H9 (cell line): ENCODE results near the gene NPLOC4. TPM values are rescaled to one million over a fixed set of nuclear protein-coding genes. Genes with fewer than 3 reads are reported as not detected.

Experiments used
- DNase-seq: peaks from one replicate; pipeline ENCODE4 v3.0.0-alpha.2; 2017
- H2AFZ ChIP-seq: one replicate; pipeline ENCODE4 v1.6.1; 2013; ENCODE audit warnings: mild to moderate bottlenecking, low read length, control low read depth, moderate library complexity
- H2AK5ac ChIP-seq: 2 replicates; pipeline ENCODE4 v1.6.1; 2013; ENCODE audit warnings: low read length, control low read depth, mixed read lengths; ENCODE audit not compliant: insufficient read length
- H2BK120ac ChIP-seq: one replicate; pipeline ENCODE4 v1.6.1; 2013; ENCODE audit warnings: low read depth, mild to moderate bottlenecking, low read length, control low read depth, inconsistent platforms; ENCODE audit not compliant: poor library complexity, severe bottlenecking
- H2BK12ac ChIP-seq: 2 replicates; pipeline ENCODE4 v1.6.1; 2013; ENCODE audit warnings: low read length, control low read depth, mixed read lengths, low read depth; ENCODE audit not compliant: insufficient read length
- H2BK15ac ChIP-seq: 2 replicates; pipeline ENCODE4 v1.6.1; 2013; ENCODE audit warnings: low read depth, low read length, control low read depth
- H2BK20ac ChIP-seq: one replicate; pipeline ENCODE4 v1.6.1; 2013; ENCODE audit warnings: low read depth, mild to moderate bottlenecking, low read length, control low read depth, inconsistent platforms; ENCODE audit not compliant: poor library complexity, severe bottlenecking
- H2BK5ac ChIP-seq: 2 replicates; pipeline ENCODE4 v1.6.1; 2013; ENCODE audit warnings: low read length, control low read depth, mixed read lengths; ENCODE audit not compliant: insufficient read length
- H3K14ac ChIP-seq: 2 replicates; pipeline ENCODE4 v1.6.1; 2013; ENCODE audit warnings: low read length, control low read depth; ENCODE audit not compliant: insufficient read depth
- H3K18ac ChIP-seq: 2 replicates; pipeline ENCODE4 v1.6.1; 2013; ENCODE audit warnings: low read depth, mild to moderate bottlenecking, mixed read lengths, low read length, control low read depth; ENCODE audit not compliant: insufficient read length
- H3K23ac ChIP-seq: 2 replicates; pipeline ENCODE4 v1.6.1; 2013; ENCODE audit warnings: low read length, control low read depth, mixed read lengths, low read depth; ENCODE audit not compliant: insufficient read length
- H3K23me2 ChIP-seq: 2 replicates; pipeline ENCODE4 v1.6.1; 2013; ENCODE audit warnings: low read depth, mild to moderate bottlenecking, mixed read lengths, low read length, control low read depth; ENCODE audit not compliant: insufficient read length, poor library complexity, severe bottlenecking
- H3K27ac ChIP-seq: 2 replicates; pipeline ENCODE4 v1.5.1; 2013; ENCODE audit warnings: low read length, control low read depth, mixed read lengths, low read depth; ENCODE audit not compliant: insufficient read length
- H3K27me3 ChIP-seq: 2 replicates; pipeline ENCODE4 v1.6.1; 2013; ENCODE audit warnings: low read length, control low read depth, inconsistent platforms; ENCODE audit not compliant: insufficient read depth
- H3K4ac ChIP-seq: 2 replicates; pipeline ENCODE4 v1.6.1; 2013; ENCODE audit warnings: low read depth, mild to moderate bottlenecking, control low read depth, inconsistent platforms, low read length, moderate library complexity
- H3K4me1 ChIP-seq: 2 replicates; pipeline ENCODE4 v1.6.1; 2013; ENCODE audit warnings: low read length, control low read depth, inconsistent platforms; ENCODE audit not compliant: insufficient read depth
- H3K4me2 ChIP-seq: 2 replicates; pipeline ENCODE4 v1.6.1; 2013; ENCODE audit warnings: low read length, control low read depth, mixed read lengths; ENCODE audit not compliant: insufficient read length, insufficient read depth
- H3K56ac ChIP-seq: 2 replicates; pipeline ENCODE4 v1.6.1; 2013; ENCODE audit warnings: low read depth, mild to moderate bottlenecking, mixed read lengths, low read length, control low read depth; ENCODE audit not compliant: insufficient read length
- H3K79me1 ChIP-seq: 2 replicates; pipeline ENCODE4 v1.6.1; 2013; ENCODE audit warnings: low read depth, mild to moderate bottlenecking, moderate library complexity, low read length, control low read depth, inconsistent platforms; ENCODE audit not compliant: insufficient read depth, poor library complexity, severe bottlenecking
- H3K79me2 ChIP-seq: 2 replicates; pipeline ENCODE4 v1.6.1; 2013; ENCODE audit warnings: low read length, control low read depth, inconsistent platforms; ENCODE audit not compliant: insufficient read depth
- H3K9ac ChIP-seq: 2 replicates; pipeline ENCODE4 v1.6.1; 2013; ENCODE audit warnings: low read length, control low read depth, mixed read lengths; ENCODE audit not compliant: insufficient read length; ENCODE audit errors: extremely low read depth
- H3K9me3 ChIP-seq: one replicate; pipeline ENCODE4 v1.6.1; 2013; ENCODE audit warnings: low read depth, low read length, inconsistent platforms; ENCODE audit not compliant: control insufficient read depth
- H3T11ph ChIP-seq: one replicate; pipeline ENCODE4 v1.6.1; 2013; ENCODE audit warnings: mild to moderate bottlenecking, low read length, control low read depth, inconsistent platforms
- H4K20me1 ChIP-seq: one replicate; pipeline ENCODE4 v1.6.1; 2013; ENCODE audit not compliant: control insufficient read depth, insufficient read length, insufficient read depth
- H4K5ac ChIP-seq: 2 replicates; pipeline ENCODE4 v1.6.1; 2013; ENCODE audit warnings: low read depth, mild to moderate bottlenecking, mixed read lengths, low read length, control low read depth; ENCODE audit not compliant: insufficient read length
- H4K8ac ChIP-seq: replicated peaks from 2 replicates; pipeline ENCODE4 v1.6.1; 2013; ENCODE audit warnings: low read length, control low read depth, mixed read lengths, low read depth; ENCODE audit not compliant: insufficient read length
- H4K91ac ChIP-seq: 2 replicates; pipeline ENCODE4 v1.6.1; 2013; ENCODE audit warnings: low read depth, mild to moderate bottlenecking, moderate library complexity, mixed read lengths, low read length, control low read depth; ENCODE audit not compliant: insufficient read length
- H3K27ac Mint-ChIP-seq, 3 experiments: 2 replicates in 2 of 3; 3 replicates in 1 of 3; pipeline ENCODE4 v1.8.0; 2020 to 2021; ENCODE audit warnings: mixed read lengths in 3 of 3, mild to moderate bottlenecking in 1 of 3, moderate library complexity in 1 of 3
- H3K27me3 Mint-ChIP-seq: 2 replicates; pipeline ENCODE4 v1.8.0; 2021; ENCODE audit warnings: low read depth, mild to moderate bottlenecking, moderate library complexity, mixed read lengths
- H3K36me3 Mint-ChIP-seq, 3 experiments: 2 replicates in 2 of 3; 3 replicates in 1 of 3; pipeline ENCODE4 v1.8.0; 2020 to 2021; ENCODE audit warnings: low read depth in 3 of 3, mixed read lengths in 3 of 3; ENCODE audit not compliant: insufficient read depth in 1 of 3
- H3K4me1 Mint-ChIP-seq, 2 experiments: 2 replicates each; pipeline ENCODE4 v1.8.0; 2020; ENCODE audit warnings: mixed read lengths in 2 of 2
- H3K4me3 Mint-ChIP-seq, 2 experiments: 2 replicates in 1 of 2; 3 replicates in 1 of 2; pipeline ENCODE4 v1.8.0; 2020 to 2021; ENCODE audit warnings: mild to moderate bottlenecking in 2 of 2, mixed read lengths in 2 of 2, moderate library complexity in 1 of 2
- H3K9me3 Mint-ChIP-seq, 2 experiments: 2 replicates in 1 of 2; 3 replicates in 1 of 2; pipeline ENCODE4 v1.8.0; 2020; ENCODE audit warnings: mild to moderate bottlenecking in 2 of 2, mixed read lengths in 2 of 2, moderate library complexity in 1 of 2
- WGBS: extraction: QIAGEN DNeasy Blood & Tissue Kit; methylation state at CpG from one replicate; pipeline ENCODE4 v1.1.7; 2013; ENCODE audit warnings: missing lambda C conversion rate, low lambda C conversion rate, mixed read lengths; ENCODE audit not compliant: insufficient read length; ENCODE audit errors: extremely low coverage; 5-methylcytosine and 5-hydroxymethylcytosine counted together
- total RNA-seq: library from RNA; stranded (reverse); gene quantifications from 2 replicates; pipeline ENCODE4 v1.2.1, GENCODE V29; 2021
- TF ChIP-seq, protein P1 (sequence below): fragments of 200-600 bp; sonication (generic); conservative IDR thresholded peaks from 3 replicates; pipeline ENCODE4 v1.8.0; 2021; ENCODE audit warnings: antibody characterized with exemption, mild to moderate bottlenecking

NPLOC4 gene
- total RNA-seq, 1 experiment from 2014 or later: 103 TPM

DNA sequence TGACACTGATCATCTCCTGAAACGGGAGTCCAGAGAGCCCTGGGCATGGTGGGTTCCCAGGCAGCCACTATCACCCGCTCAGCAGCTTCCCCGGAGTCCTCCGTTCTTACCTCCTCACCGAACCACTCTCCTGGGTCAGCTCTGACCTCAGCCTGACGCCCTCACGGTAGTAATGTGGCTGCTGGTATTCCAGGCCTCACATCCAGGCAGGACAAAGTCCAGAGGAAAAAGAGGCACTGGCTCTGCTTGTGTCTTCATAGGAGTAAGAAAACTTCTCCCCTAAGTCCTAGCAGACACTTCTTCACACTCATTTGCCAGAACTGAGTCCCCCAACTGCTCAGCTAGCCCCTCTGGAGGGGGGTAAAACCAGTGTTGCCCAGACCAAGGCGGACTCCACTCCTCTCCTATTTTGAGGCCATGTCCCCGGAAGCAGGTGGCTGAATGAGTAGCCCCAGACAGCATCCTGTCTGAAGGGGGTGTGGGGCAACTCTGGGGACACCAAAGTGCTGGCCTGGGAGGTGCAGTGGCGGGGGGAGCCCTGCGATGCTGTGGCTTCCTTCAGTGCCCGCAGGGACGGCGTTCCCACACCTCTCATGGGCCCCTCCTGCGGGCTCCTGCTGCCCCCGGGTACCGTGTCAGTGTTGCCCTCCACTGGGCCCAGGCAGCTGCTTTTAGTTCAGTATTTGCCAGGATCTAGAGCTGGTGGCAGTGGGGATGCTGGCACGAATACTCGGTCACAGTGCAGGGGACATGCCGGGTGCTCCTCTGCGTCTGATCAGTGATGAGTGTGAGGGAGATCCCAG is 103.4 kb downstream of the NPLOC4 start:
- TF ChIP-seq, protein P1, sequence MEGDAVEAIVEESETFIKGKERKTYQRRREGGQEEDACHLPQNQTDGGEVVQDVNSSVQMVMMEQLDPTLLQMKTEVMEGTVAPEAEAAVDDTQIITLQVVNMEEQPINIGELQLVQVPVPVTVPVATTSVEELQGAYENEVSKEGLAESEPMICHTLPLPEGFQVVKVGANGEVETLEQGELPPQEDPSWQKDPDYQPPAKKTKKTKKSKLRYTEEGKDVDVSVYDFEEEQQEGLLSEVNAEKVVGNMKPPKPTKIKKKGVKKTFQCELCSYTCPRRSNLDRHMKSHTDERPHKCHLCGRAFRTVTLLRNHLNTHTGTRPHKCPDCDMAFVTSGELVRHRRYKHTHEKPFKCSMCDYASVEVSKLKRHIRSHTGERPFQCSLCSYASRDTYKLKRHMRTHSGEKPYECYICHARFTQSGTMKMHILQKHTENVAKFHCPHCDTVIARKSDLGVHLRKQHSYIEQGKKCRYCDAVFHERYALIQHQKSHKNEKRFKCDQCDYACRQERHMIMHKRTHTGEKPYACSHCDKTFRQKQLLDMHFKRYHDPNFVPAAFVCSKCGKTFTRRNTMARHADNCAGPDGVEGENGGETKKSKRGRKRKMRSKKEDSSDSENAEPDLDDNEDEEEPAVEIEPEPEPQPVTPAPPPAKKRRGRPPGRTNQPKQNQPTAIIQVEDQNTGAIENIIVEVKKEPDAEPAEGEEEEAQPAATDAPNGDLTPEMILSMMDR: no peak
- Histone ChIP-seq H4K5ac (no peak overlapping the region), H3K23ac (no peak overlapping the region), H3K4me2 (no peak overlapping the region), H2BK5ac (no peak overlapping the region), H3K79me2 (no peaks in the 10 kb centered on the region), H3K56ac (no peak overlapping the region), H2AFZ (no peak overlapping the region), H3K27me3 (peaks cover 7% of the 10 kb centered on the region; the same call in 1 of the 2 replicates), H3K9ac (no peak overlapping the region), H4K91ac (no peak overlapping the region), H2BK12ac (no peak overlapping the region), H3K9me3 (no peaks in the 10 kb centered on the region), H3K18ac (no peak overlapping the region), H3K4me1 (no peaks in the 10 kb centered on the region), H2BK120ac (no peak overlapping the region), H3K23me2 (peaks cover 5% of the 10 kb centered on the region), H3K27ac (no peak overlapping the region), H2AK5ac (no peak overlapping the region), H3K79me1 (no peaks in the 10 kb centered on the region), H4K8ac (no peak overlapping the region), H3K4ac (no peak overlapping the region), H2BK15ac (no peak overlapping the region), H2BK20ac (no peak overlapping the region), H3K14ac (no peak overlapping the region), H3T11ph (no peak overlapping the region), H4K20me1 (peaks cover 5% of the 10 kb centered on the region)
- Mint-ChIP-seq H3K4me1 (0 out of 4 replicates have a peak, but pooled peaks cover 5 to 7% of the 10 kb centered on the region in 2 experiments), H3K4me3 (no peak overlapping the region; a peak in 1 of 5 replicates), H3K9me3 (no peaks in the 10 kb centered on the region; a peak in 1 of 5 replicates), H3K27ac (no peak overlapping the region), H3K27me3 (peaks cover 38% of the 10 kb centered on the region), H3K36me3 (peaks cover 0 to 4% (median 4%) of the 10 kb centered on the region in 3 experiments; a peak in 3 of 7 replicates)
- DNase-seq: no peak
- no CpG with 5 or more reads among the region's 21 CpGs for WGBS
